Neuronal stem cell (in vitro differentiated cells): ENCODE results near the gene LOXL4.

Experiments
- DNase-seq: peaks from one replicate; pipeline ENCODE4 v3.0.0-alpha.2; 2013; ENCODE audit warnings: low spot score
- H2AFZ ChIP-seq: one replicate; pipeline ENCODE4 v1.6.1; 2013; ENCODE audit warnings: mild to moderate bottlenecking, low read length, inconsistent platforms
- H2AK5ac ChIP-seq: 2 replicates; pipeline ENCODE4 v1.6.1; 2013; ENCODE audit warnings: low read depth, mild to moderate bottlenecking, inconsistent platforms, low read length, moderate library complexity, mixed read lengths
- H2BK120ac ChIP-seq: 2 replicates; pipeline ENCODE4 v1.6.1; 2013; ENCODE audit warnings: low read depth, mild to moderate bottlenecking, inconsistent platforms, low read length, moderate library complexity, mixed read lengths
- H2BK12ac ChIP-seq: one replicate; pipeline ENCODE4 v1.6.1; 2013; ENCODE audit warnings: low read length, inconsistent platforms
- H2BK15ac ChIP-seq: 2 replicates; pipeline ENCODE4 v1.6.1; 2013; ENCODE audit warnings: mild to moderate bottlenecking, low read length, inconsistent platforms, mixed read lengths
- H2BK5ac ChIP-seq: one replicate; pipeline ENCODE4 v1.6.1; 2013; ENCODE audit warnings: inconsistent platforms, mild to moderate bottlenecking, low read length, moderate library complexity
- H3K14ac ChIP-seq: one replicate; pipeline ENCODE4 v1.6.1; 2013; ENCODE audit warnings: low read length, inconsistent platforms
- H3K18ac ChIP-seq: 2 replicates; pipeline ENCODE4 v1.6.1; 2013; ENCODE audit warnings: low read length, inconsistent platforms
- H3K23ac ChIP-seq: 2 replicates; pipeline ENCODE4 v1.6.1; 2013; ENCODE audit warnings: low read depth, mild to moderate bottlenecking, mixed read lengths, low read length, inconsistent platforms; ENCODE audit not compliant: poor library complexity
- H3K27ac ChIP-seq: replicated peaks from 3 replicates; pipeline ENCODE4 v1.5.1; 2013; ENCODE audit warnings: low read length, inconsistent platforms
- H3K27me3 ChIP-seq, 3 experiments: 2 replicates each; pipeline ENCODE4 v1.6.1; 2013; ENCODE audit warnings: low read length in 3 of 3, mild to moderate bottlenecking in 2 of 3, inconsistent platforms in 1 of 3, low read depth in 1 of 3, mixed read lengths in 1 of 3, moderate library complexity in 1 of 3; ENCODE audit not compliant: control insufficient read depth in 3 of 3, insufficient read depth in 3 of 3
- H3K36me3 ChIP-seq, 2 donors: replicated peaks in 1 of 2; 2 replicates each; pipeline ENCODE4 v1.6.1; 2013; ENCODE audit warnings: low read length in 2 of 2; ENCODE audit not compliant: control insufficient read depth in 2 of 2, insufficient read depth in 2 of 2
- H3K4ac ChIP-seq: 2 replicates; pipeline ENCODE4 v1.6.1; 2013; ENCODE audit warnings: inconsistent platforms, mild to moderate bottlenecking, low read length, moderate library complexity
- H3K4me1 ChIP-seq, 2 donors: 1 replicate in 1 of 2; 2 replicates in 1 of 2; pipeline ENCODE4 v1.6.1; 2013; ENCODE audit warnings: low read length in 2 of 2, low read depth in 1 of 2; ENCODE audit not compliant: control insufficient read depth in 2 of 2, insufficient read depth in 1 of 2
- H3K4me2 ChIP-seq: one replicate; pipeline ENCODE4 v1.6.1; 2013; ENCODE audit warnings: mild to moderate bottlenecking, low read length, inconsistent platforms; ENCODE audit not compliant: insufficient read depth, poor library complexity, severe bottlenecking
- H3K4me3 ChIP-seq, 2 donors: 2 replicates each; pipeline ENCODE4 v1.5.1; 2013; ENCODE audit warnings: low read length in 2 of 2, mild to moderate bottlenecking in 2 of 2, inconsistent platforms in 1 of 2, moderate library complexity in 1 of 2
- H3K79me1 ChIP-seq: one replicate; pipeline ENCODE4 v1.6.1; 2013; ENCODE audit warnings: low read depth, mild to moderate bottlenecking, inconsistent platforms, low read length, moderate library complexity
- H3K9ac ChIP-seq: one replicate; pipeline ENCODE4 v1.6.1; 2013; ENCODE audit warnings: mild to moderate bottlenecking, low read depth, low read length, inconsistent platforms; ENCODE audit not compliant: poor library complexity
- H3K9me3 ChIP-seq, 2 donors: replicated peaks in 1 of 2; 2 replicates each; pipeline versions ENCODE3 to v1.6.1; 2013; ENCODE audit warnings: low read length in 2 of 2, mild to moderate bottlenecking in 2 of 2, inconsistent platforms in 1 of 2, low read depth in 1 of 2, mixed read lengths in 1 of 2, moderate library complexity in 1 of 2; ENCODE audit not compliant: control insufficient read depth in 2 of 2, insufficient read depth in 1 of 2
- H4K8ac ChIP-seq: one replicate; pipeline ENCODE4 v1.6.1; 2013; ENCODE audit warnings: low read depth, mild to moderate bottlenecking, inconsistent platforms, low read length, moderate library complexity
- H4K91ac ChIP-seq: one replicate; pipeline ENCODE4 v1.6.1; 2013; ENCODE audit warnings: low read length, low read depth, mild to moderate bottlenecking, inconsistent platforms; ENCODE audit not compliant: poor library complexity
- WGBS, 2 donors: extraction: QIAGEN DNeasy Blood & Tissue Kit; methylation state at CpG; one replicate each; pipeline ENCODE4 v1.1.7; 2013; ENCODE audit warnings: missing lambda C conversion rate in 2 of 2, mixed read lengths in 1 of 2; ENCODE audit not compliant: insufficient read length in 2 of 2, insufficient replicate concordance in 1 of 2; ENCODE audit errors: extremely low coverage in 2 of 2; 5-methylcytosine and 5-hydroxymethylcytosine counted together

The LOXL4 gene

GRCh38 chr10:98300526-98301229 is 32.7 kb upstream of the LOXL4 start:
- no peak overlapping the region for H3K23ac ChIP-seq
- no peak overlapping the region for H2BK120ac ChIP-seq

GRCh38 chr10:98299341-98299740 is 31.3 kb upstream of the LOXL4 start:
- no peak overlapping the region for H4K91ac ChIP-seq
- no peaks in the 10 kb centered on the region for H3K36me3 ChIP-seq
- no peak overlapping the region for H3K27ac ChIP-seq
- no peak overlapping the region for H3K4me2 ChIP-seq
- H2AFZ ChIP-seq = no peak overlapping the region
- DNase-seq = peak; percentile 30
- no peak overlapping the region for H3K14ac ChIP-seq
- H2BK12ac ChIP-seq = no peak overlapping the region
- no peak overlapping the region for H3K18ac ChIP-seq
- no peak overlapping the region for H4K8ac ChIP-seq
- no peaks in the 10 kb centered on the region for H3K9me3 ChIP-seq
- no peak overlapping the region for H2AK5ac ChIP-seq
- H3K27me3 ChIP-seq = peaks cover 0 to 4% (median 0%) of the 10 kb centered on the region in 3 experiments
- no peak overlapping the region for H3K4me3 ChIP-seq
- no peak overlapping the region for H3K4ac ChIP-seq
- no peaks in the 10 kb centered on the region for H3K79me1 ChIP-seq
- no peak overlapping the region for H2BK15ac ChIP-seq
- H3K23ac ChIP-seq = no peak overlapping the region
- no CpG with 5 or more reads among the region's 9 CpGs for WGBS, 2 donors
- H3K9ac ChIP-seq = no peak overlapping the region
- H2BK120ac ChIP-seq = no peak overlapping the region
- peaks cover 0 to 13% of the 10 kb centered on the region in 2 donors for H3K4me1 ChIP-seq
- H2BK5ac ChIP-seq = no peak overlapping the region

More at GRCh38 chr10:98300526-98301229, 32.7 kb upstream of the LOXL4 start:
- Histone ChIP-seq H4K8ac (no peak overlapping the region), H3K36me3 (no peaks in the 10 kb centered on the region), H2AK5ac (no peak overlapping the region), H3K14ac (no peak overlapping the region), H3K9ac (no peak overlapping the region), H3K79me1 (no peaks in the 10 kb centered on the region), H2AFZ (no peak overlapping the region), H3K4me1 (peaks cover 0 to 13% of the 10 kb centered on the region in 2 donors), H2BK5ac (no peak overlapping the region), H2BK12ac (no peak overlapping the region), H3K4me3 (no peak overlapping the region), H3K18ac (no peak overlapping the region), H3K27ac (no peak overlapping the region), H3K4me2 (no peak overlapping the region), H3K4ac (no peak overlapping the region), H2BK15ac (no peak overlapping the region), H3K27me3 (peaks cover 0 to 4% (median 0%) of the 10 kb centered on the region in 3 experiments), H3K9me3 (no peaks in the 10 kb centered on the region), H4K91ac (no peak overlapping the region)
- DNase-seq = no peak
- WGBS, 2 donors = no CpG with 5 or more reads among the region's 7 CpGs

- Histone ChIP-seq H3K36me3 (no peaks in the 10 kb centered on the region), H3K23ac (no peak overlapping the region), H2AFZ (no peak overlapping the region), H3K79me1 (no peaks in the 10 kb centered on the region), H3K9ac (no peak overlapping the region), H3K4me2 (no peak overlapping the region), H3K4me1 (peaks cover 0 to 4% of the 10 kb centered on the region in 2 donors), H3K18ac (no peak overlapping the region), H3K14ac (no peak overlapping the region), H3K9me3 (no peaks in the 10 kb centered on the region), H2BK120ac (no peak overlapping the region), H3K4me3 (no peak overlapping the region), H4K8ac (no peak overlapping the region), H3K27me3 (peaks cover 0 to 11% (median 0%) of the 10 kb centered on the region in 3 experiments), H3K4ac (no peak overlapping the region), H2BK12ac (no peak overlapping the region), H2BK5ac (no peak overlapping the region), H4K91ac (no peak overlapping the region), H2AK5ac (no peak overlapping the region), H3K27ac (no peak overlapping the region), H2BK15ac (no peak overlapping the region)
- WGBS, 2 donors = no CpG with 5 or more reads among the region's 1 CpG
- no peak for DNase-seq
Observed at GRCh38 chr10:98296524-98296923, 28.5 kb upstream of the LOXL4 start.

- no peaks in the 10 kb centered on the region for H3K9me3 ChIP-seq
- no peak overlapping the region for H3K27ac ChIP-seq
- no CpG with 5 or more reads among the region's 5 CpGs for WGBS, 2 donors
- no peak overlapping the region for H3K4me2 ChIP-seq
- H3K14ac ChIP-seq = no peak overlapping the region
- H3K27me3 ChIP-seq = peaks cover 0 to 18% (median 0%) of the 10 kb centered on the region in 3 experiments
- no peak overlapping the region for H2BK5ac ChIP-seq
- no peak overlapping the region for H4K91ac ChIP-seq
- H2BK12ac ChIP-seq = no peak overlapping the region
- peaks cover 0 to 4% of the 10 kb centered on the region in 2 donors for H3K4me1 ChIP-seq
- no peak overlapping the region for H3K23ac ChIP-seq
- H3K79me1 ChIP-seq = no peaks in the 10 kb centered on the region
- no peak overlapping the region for H3K9ac ChIP-seq
- no peak overlapping the region for H2BK120ac ChIP-seq
- no peak overlapping the region for H2BK15ac ChIP-seq
- DNase-seq = no peak
- H3K4me3 ChIP-seq = no peak overlapping the region
- H3K36me3 ChIP-seq = no peaks in the 10 kb centered on the region
- no peak overlapping the region for H2AFZ ChIP-seq
- H3K4ac ChIP-seq = no peak overlapping the region
- H4K8ac ChIP-seq = no peak overlapping the region
- no peak overlapping the region for H3K18ac ChIP-seq
- no peak overlapping the region for H2AK5ac ChIP-seq
Observed at GRCh38 chr10:98295907-98296306, 27.9 kb upstream of the LOXL4 start.
